Measurements from ENCODE around the gene KRT82.

The KRT82 gene

DNA sequence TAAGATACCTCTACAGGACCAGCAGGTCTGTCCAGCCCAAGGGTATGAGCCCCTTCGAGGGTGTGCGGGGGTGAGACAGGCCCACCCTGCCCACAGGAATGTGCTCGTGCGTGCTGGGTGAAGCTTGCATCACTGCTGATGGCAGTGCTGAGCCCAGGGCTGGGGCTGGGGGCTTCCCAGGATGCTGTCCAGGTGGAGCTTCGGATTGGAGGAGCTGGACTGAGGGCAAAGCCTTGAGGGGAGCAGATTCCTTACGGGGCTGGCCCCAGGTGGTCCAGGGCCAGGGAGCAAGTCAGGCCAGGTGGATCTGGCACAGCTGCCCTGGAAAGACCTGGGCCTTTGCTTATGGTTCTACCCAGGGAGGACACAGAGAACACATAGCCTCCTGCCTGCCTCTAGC is 36.3 kb downstream of the KRT82 start:
- in situ Hi-C loops (cut with HindIII; ENCODE audit: low pct_ligation_motif_present, low pct_unique_long_range_greater_than_20kb, low sequenced_read_pairs): loop anchor here (25.0 kb wide), 1 partner anchor 617 kb away; no protein-coding TSS in a partner anchor
- no peak for DNase-seq

DNA sequence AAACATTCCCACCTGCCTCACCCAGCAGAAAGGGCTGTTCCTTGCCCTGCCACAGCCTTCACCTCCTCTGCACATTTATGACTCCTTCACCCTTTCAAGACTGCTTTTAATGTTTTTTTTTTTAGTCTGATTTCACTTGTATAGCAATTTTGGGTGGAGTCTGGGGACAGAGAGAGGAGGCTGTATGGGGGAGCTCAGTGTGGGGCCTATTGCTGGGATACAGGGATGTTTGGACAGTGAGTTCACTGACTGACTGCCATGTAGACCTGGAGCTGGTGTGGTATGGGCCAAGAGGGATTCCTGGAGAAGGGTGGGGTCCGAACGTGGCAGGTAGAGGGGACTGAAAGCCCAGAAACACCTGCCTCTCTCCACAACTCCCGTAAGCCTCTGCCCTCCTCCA is 36.9 kb downstream of the KRT82 start:
- DNase-seq: no peak
- in situ Hi-C loops (cut with HindIII; ENCODE audit: low pct_ligation_motif_present, low pct_unique_long_range_greater_than_20kb, low sequenced_read_pairs): loop anchor here (25.0 kb wide), 1 partner anchor 618 kb away; no protein-coding TSS in a partner anchor

DNA sequence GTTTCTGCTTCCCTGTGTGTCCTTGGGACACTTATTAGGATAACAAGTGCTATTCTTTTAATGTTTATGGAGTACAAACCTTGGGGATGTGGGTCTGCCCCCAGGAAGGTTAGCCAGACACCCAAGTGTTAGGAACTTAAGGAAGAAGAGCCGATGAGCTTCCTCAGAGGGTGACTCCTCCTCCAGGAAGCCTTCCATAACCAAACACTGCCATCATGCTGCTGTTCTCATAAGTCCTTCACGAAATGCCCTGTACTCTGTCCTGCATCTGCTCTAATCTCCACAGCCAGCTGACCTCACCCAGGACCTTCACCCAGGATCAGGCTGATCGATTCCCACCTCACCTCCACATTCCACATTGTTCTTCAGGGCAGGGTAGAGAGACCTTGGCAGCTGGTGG is 37.6 kb downstream of the KRT82 start:
- DNase-seq: no peak
- in situ Hi-C loops (cut with HindIII; ENCODE audit: low pct_ligation_motif_present, low pct_unique_long_range_greater_than_20kb, low sequenced_read_pairs): loop anchor here (25.0 kb wide), 1 partner anchor 619 kb away; no protein-coding TSS in a partner anchor

DNA sequence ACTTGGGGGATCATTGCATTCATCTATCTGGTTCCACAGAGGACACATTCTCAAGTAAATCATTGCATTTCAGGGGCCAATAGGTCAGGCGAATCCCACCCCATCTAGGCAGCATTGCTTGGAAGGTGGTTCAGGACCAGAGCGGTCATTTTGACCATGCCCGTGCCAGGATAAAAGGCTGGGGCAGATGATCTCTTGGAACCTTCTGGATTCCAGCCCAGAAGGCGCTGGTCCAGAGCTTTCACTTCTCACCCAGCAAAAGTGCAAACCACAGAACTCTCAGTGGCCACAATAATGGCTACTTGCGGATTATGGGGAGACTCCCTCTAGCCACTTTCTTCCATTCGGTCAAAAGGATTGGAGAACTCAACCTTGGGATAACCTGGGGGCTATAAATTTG is 38.3 kb downstream of the KRT82 start:
- in situ Hi-C loops (cut with HindIII; ENCODE audit: low pct_ligation_motif_present, low pct_unique_long_range_greater_than_20kb, low sequenced_read_pairs): loop anchor here (25.0 kb wide), 1 partner anchor 619 kb away; no protein-coding TSS in a partner anchor
- peak; percentile 20 for DNase-seq

DNA sequence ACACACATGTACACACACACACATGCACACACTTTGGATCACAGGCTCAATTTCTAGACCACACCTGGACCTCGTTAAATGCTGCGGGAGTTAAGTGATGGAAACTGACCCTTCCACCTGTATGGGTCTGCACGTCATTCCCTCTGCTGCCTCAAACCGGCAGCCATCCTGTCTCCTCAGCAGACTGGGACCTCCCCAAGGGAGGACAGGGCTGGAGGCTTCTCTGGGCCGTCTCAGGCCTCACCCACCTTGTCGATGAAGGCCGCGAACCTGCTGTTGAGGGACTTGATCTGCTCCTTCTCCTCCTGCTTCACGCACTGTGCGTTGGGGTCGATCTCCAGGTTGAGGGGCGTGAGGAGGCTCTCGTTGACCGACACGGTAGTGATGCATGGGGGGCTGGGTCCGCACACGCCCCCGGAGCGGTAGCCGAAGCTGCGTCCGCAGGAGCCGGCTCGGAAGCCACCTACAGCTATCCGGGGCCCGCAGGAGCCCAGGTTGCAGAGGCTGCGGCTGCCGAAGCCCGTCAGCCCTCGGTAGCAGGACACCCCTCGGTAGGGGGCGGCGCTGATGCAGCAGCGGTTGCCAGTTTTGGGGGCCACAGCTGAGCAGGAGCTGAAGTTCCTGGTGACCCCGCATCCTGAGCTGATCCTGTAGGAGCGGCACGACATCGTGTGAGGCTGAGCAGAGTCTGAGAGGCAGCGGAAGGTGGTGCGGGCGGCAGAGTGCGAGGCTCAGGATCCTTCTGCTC is 39.2 kb downstream of the KRT82 start, which contains the start of gene KRT85:
KRT85 (minus strand) TSS at position 744 of the 748 bp plus-strand sequence; CDS start at position 668, 76 bp downstream.
- no peak for DNase-seq
- in situ Hi-C loops (cut with HindIII; ENCODE audit: low pct_ligation_motif_present, low pct_unique_long_range_greater_than_20kb, low sequenced_read_pairs): loop anchor here (25.0 kb wide), 1 partner anchor 620 kb away; no protein-coding TSS in a partner anchor

DNA sequence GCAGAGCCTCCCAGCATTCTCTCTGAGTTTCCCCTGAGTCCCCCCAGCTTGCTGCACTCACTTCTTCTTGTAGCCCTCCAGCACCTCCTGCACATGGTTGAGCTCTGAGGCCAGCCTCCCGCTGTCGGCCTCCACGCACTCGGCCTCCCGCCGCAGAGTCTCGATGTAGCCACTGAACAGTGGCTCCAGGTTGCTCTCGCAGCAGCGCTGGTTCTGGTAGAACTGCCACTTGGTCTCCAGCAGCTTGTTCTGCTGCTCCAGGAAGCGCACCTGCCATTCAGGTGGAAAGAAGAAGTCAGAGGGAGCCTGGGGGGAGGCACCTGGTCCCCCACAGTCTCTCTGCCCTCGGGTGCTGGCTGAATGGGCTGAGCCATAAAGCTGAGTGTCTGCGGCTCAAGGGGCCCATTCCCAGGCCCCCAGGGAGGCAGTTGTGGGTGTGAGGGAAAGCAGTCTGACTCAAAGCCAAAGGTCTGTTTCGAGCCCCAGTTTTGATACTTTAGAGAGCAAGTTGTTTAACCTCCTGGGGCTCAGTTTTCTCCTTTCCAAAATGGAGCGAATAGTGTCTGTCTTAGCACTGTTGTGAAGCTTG is 41.1 kb downstream of the KRT82 start:
- no peak for DNase-seq
- in situ Hi-C loops (cut with HindIII; ENCODE audit: low pct_ligation_motif_present, low pct_unique_long_range_greater_than_20kb, low sequenced_read_pairs): loop anchor here (25.0 kb wide), 1 partner anchor 622 kb away; no protein-coding TSS in a partner anchor

DNA sequence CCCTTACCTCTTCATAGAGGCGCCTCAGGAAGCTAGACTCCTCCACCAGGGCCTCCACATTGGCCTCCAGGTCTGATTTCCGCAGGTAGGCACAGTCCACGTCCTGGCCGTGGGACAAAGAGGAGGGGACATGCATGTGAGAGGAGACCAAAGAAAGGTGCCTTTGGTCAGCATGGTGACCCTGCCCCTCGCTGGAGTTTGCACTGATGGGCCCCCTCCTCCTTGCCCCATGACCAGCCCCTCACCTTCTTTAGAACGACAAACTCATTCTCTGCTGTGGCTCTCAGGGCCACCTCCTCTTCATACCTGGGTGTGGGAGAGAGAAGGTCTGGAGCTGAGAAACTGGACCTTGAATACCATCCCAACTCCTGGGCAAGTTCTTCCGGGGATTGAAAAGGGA is 42.1 kb downstream of the KRT82 start:
- DNase-seq: no peak
- in situ Hi-C loops (cut with HindIII; ENCODE audit: low pct_ligation_motif_present, low pct_unique_long_range_greater_than_20kb, low sequenced_read_pairs): loop anchor here (25.0 kb wide), 1 partner anchor 623 kb away; no protein-coding TSS in a partner anchor

DNA sequence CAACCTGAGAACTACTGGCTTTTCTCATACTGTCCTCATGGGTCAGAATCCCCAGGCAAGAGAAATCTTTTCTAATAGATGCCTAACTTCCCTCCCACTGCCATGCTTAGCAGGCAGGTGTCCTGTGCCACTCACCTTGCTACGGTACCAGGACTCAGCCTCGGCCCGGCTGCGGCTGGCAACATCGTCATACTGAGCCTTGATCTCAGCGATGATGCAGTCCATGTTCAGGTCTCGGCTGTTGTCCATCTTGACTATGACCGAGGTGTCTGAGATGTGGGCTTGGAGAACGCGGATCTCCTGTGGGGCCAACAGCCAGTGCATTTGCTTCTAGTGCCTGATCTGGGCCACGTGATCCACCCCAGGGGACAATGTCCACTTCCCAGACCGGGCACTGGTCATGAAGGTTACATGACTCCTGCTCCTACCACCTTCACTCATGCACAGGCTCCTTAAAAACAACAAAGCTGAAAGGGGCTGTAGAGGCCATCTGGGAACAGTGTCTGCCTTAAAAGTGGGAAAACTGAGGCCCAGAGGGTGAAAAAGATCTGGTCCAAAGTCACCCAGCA is 42.9 kb downstream of the KRT82 start:
- in situ Hi-C loops (cut with HindIII; ENCODE audit: low pct_ligation_motif_present, low pct_unique_long_range_greater_than_20kb, low sequenced_read_pairs): loop anchor here (25.0 kb wide), 1 partner anchor 624 kb away; no protein-coding TSS in a partner anchor
- no peak for DNase-seq

DNA sequence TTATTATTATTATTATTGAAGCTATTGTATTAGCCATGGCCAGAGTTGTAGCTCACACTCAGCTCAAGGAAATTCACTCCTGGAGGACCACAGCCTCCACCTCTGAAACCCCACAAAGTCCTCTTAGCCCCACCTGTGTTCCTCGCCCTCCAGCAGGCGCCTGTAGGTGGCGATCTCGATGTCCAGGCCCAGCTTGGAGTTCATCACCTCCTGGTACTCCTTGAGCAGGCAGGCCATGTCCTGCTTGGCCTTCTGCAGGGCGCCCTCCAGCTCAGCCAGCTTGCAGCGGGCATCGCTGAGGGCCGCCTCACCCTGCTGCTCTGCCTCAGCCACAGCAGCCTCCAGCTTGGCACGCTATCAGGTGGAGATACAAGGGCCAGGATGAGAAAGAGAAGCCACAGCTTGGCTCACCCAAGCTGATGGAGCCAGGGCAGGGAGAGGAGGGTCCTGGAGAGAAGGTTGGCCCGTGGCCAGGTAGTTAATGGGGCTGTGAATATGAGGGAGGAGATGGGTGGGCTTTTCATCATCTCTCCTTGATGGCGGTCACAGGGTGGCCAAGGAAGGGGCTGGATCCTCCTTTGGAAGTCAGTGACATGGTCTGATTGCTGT is 43.9 kb downstream of the KRT82 start:
- DNase-seq: no peak
- in situ Hi-C loops (cut with HindIII; ENCODE audit: low pct_ligation_motif_present, low pct_unique_long_range_greater_than_20kb, low sequenced_read_pairs): loop anchor here (25.0 kb wide), 1 partner anchor 625 kb away; no protein-coding TSS in a partner anchor

DNA sequence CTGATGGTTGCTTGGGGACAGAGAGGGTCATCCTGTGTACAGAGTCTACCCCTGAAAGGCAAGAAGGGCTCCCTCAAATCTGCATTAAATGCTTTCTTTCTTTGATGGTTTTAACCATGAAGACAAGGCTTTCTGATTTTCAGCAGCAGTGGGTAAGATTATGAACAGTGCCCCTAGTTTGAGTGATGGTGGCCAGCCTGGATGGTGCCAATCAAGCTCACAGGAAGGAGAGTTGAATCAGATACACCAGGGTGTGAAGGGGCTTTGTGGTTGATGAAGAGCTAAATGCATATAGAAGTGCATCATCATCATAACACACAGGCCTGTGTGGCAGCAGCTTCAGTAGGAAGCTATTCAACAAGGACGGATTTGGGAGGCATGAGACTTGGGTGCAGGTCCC is 44.6 kb downstream of the KRT82 start:
- in situ Hi-C loops (cut with HindIII; ENCODE audit: low pct_ligation_motif_present, low pct_unique_long_range_greater_than_20kb, low sequenced_read_pairs): loop anchor here (25.0 kb wide), 1 partner anchor 626 kb away; no protein-coding TSS in a partner anchor
- DNase-seq: no peak

DNA sequence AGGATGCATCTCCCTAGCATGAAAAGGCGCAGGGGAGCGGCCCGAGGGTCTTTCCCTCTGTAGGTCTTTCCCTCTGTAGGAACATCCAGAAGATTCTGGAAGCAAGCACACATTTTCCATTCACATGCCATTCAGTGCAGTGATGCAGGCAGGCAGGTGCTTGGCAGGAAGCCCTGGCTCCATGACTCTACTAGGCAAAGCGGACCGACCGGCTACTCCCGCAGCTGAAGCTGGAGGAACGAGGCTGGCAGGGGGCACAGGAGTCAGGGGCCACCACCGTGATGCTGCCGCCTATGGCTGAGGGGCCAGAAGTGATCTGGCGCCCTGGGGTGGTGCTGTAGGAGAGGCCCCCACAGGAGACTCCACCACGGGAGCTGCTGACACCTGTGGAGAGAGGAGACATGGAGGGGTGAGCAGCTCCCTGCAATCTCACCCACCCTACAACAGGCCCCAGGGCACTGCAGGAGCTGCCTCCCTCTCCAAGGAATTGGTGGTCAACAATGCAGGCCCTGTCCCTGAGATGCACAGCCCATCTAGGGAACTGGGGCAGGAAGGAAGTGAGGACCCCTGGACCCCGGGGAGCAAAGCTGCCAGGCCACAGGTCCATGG is 45.4 kb downstream of the KRT82 start:
- in situ Hi-C loops (cut with HindIII; ENCODE audit: low pct_ligation_motif_present, low pct_unique_long_range_greater_than_20kb, low sequenced_read_pairs): loop anchor here (25.0 kb wide), 1 partner anchor 627 kb away; no protein-coding TSS in a partner anchor
- DNase-seq: no peak

DNA sequence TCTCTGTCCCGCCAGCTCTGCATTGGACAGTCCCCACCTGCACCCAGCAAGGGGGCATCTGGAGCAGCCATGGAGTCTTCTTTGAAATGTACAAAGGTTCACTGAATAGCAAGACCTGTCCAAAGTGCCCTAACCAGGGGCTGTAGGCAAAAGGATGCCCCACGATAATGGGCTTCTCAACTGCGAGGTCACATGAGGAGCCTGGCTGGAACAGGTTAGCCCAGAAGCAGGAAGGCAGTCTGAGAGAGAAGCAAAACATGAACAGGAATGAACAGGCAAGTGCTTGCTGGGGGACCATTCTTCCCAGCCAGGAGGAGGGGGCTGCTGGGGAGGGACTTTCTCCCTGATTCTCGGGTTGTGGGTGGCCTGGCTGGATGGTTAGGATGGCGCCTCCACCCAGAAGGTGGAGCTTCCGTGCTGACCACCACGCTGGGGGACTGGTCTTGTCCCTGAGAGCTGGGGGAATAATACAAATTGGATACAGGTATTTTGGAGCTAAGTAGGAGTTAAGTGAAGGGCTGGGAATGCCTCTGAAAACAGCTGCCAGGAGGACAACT is 46.0 kb downstream of the KRT82 start:
- DNase-seq: no peak
- in situ Hi-C loops (cut with HindIII; ENCODE audit: low pct_ligation_motif_present, low pct_unique_long_range_greater_than_20kb, low sequenced_read_pairs): loop anchor here (25.0 kb wide), 1 partner anchor 627 kb away; no protein-coding TSS in a partner anchor

DNA sequence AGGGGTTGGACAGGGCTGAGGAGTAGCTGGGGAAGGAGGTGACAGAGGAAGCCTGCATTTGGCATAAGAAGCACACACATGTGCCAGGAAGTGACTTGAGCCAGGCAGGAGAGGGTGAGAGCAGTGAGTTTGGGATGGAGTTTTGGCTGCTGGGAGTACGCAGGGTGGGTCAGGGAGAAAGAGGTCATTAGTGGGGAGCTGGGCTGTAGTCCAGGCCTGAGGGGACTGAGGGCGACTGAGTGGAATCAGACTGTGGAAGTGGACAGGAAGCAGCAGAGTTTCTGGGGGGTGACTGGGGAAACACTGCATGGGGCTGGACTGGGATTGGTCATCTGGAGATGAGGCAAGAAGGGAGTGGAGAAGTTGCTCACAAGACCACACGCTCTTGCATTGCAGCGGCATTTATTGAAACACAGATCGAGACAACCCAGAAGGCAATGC is 46.5 kb downstream of the KRT82 start:
- DNase-seq: no peak
- in situ Hi-C loops (cut with HindIII; ENCODE audit: low pct_ligation_motif_present, low pct_unique_long_range_greater_than_20kb, low sequenced_read_pairs): loop anchor here (25.0 kb wide), 1 partner anchor 628 kb away; no protein-coding TSS in a partner anchor

DNA sequence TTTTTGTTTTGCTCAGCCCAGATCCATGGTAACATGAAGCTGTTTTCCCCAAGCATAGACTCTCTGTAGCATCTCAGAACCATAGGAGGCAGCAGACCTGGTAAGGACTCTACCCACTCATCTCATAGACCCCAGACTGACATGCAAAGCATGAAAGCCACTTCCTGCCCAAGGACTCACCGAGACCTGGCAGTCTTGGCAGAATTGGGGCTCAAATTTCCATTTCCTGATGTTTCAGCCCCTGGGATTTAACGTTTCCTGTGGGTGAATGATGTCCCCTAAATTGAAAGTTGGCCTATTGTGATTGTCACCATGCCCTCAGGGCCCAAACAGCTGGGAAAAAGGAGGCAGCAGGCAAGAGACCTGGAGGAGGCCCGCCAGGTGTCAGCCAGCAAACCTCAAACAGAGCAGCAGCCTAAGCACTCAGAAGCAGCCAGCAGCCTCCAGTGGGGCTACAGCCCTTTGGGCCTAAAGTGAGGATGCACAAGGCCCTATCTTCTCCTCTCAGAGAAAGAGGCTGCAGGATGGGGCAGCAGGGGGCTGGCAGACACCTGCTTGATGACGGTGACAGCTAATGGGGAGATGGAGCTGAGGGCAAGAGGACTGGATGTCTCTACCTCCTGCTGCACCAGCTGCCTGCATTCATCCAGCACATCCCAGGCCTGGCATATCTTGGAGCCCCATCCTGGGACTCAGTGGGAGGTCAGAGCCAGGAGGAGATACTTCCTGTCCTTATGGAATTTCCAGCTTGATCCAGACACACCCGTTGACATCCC is 47.4 kb downstream of the KRT82 start:
- DNase-seq: no peak
- in situ Hi-C loops (cut with HindIII; ENCODE audit: low pct_ligation_motif_present, low pct_unique_long_range_greater_than_20kb, low sequenced_read_pairs): loop anchor here (25.0 kb wide), 1 partner anchor 629 kb away; no protein-coding TSS in a partner anchor

DNA sequence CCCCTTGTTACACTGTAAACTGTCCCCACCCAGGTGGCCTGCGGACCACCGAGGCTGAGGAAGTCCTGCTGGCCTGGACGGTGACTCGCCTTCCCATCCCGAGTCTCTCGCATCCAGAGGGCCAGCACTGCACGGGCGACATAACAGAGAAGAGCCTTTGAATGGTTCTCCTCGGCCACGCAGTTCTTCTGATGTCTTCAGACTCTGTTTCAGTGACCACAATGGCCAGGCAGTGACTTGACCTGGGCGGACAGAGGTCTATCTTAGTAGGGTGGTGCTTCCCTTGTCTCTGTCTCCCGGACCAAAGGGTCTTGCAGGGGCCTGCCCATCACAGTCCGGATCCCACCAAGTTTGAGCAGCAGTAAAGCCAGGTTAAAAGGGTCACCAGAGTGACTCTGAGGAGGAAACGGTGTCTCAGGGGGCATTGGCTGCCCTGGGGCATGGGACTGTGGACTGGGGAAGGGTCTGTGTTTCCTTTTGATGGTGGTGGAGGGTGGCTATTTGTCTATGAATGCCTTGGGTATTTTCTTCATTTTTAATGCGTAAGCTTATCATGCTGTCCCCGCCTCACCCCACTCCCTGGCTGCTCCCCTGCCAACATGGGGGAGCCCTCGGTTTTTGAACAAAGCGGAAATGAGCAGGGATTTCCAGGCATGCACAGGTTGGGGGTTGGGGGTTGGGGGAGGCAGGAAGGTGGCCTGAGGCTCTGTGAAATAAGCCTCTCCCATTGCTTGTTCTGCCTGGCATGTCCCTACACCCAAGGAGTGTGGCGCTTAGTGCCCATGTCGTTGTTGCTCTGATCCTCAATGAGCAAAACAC is 49.2 kb downstream of the KRT82 start:
- DNase-seq: no peak
- in situ Hi-C loops (cut with HindIII; ENCODE audit: low pct_ligation_motif_present, low pct_unique_long_range_greater_than_20kb, low sequenced_read_pairs): loop anchor here (25.0 kb wide), 1 partner anchor 630 kb away; no protein-coding TSS in a partner anchor

DNA sequence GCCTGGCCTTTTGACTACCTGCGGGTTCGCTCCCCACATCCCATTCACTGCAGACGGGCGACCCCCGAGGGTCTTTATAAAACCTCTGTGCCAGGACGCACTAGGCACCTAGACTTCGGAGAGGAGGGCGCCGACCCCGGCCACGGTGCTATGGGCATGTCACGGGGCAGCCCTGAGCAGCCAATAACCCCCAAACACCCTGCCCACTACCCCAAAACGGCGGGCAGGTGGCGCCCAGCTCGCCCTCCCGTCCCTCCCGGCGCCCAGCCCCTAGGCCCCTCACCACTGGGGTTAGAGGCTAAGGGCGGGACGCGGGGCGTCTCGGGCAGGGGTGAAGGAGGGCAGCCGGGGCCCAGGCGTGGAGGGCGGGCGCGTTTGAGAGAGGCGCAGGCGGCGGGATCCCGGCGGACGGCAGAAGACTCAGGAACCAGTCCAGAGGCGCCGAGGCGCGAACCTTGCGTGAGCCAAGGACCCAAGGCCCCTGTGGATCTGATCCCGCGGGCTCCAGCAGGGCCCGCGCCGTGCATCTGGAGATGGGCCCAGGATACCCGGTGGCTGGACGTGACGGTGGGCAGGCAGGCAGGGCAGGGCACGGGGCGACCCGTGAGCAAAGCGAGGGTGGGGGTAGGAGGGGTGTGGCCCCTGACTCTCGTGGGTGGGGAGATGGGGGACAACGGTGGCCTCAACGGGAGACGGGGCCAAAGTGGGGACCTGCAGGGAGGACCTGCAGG is 49.9 kb downstream of the KRT82 start:
- in situ Hi-C loops (cut with HindIII; ENCODE audit: low pct_ligation_motif_present, low pct_unique_long_range_greater_than_20kb, low sequenced_read_pairs): loop anchor here (25.0 kb wide), 1 partner anchor 631 kb away; no protein-coding TSS in a partner anchor
- DNase-seq: no peak

Data from ACHN (cell line).